Measurements from ENCODE around the gene SLC24A3.

The SLC24A3 gene

GRCh38 chr20:19288061-19288460 lies 75.6 kb downstream of the SLC24A3 start:
- no peak overlapping the region for H3K4me3 ChIP-seq (replicated peaks; ENCODE audit: low read depth, low read length)
- no peak for DNase-seq (ENCODE audit: extremely low read depth, low read depth)
- no peak for TF ChIP-seq CTCF (IDR thresholded peaks at IDR 0.05; ENCODE audit: low read depth, low read length, missing control alignments)

GRCh38 chr20:19288636-19289035 lies 76.2 kb downstream of the SLC24A3 start:
- no peak for TF ChIP-seq CTCF (IDR thresholded peaks at IDR 0.05; ENCODE audit: low read depth, low read length, missing control alignments)
- no peak for DNase-seq (ENCODE audit: extremely low read depth, low read depth)
- H3K4me3 ChIP-seq (replicated peaks; ENCODE audit: low read depth, low read length): no peak overlapping the region

- TF ChIP-seq CTCF (IDR thresholded peaks at IDR 0.05; ENCODE audit: low read depth, low read length, missing control alignments): no peak
- H3K4me3 ChIP-seq (replicated peaks; ENCODE audit: low read depth, low read length): no peak overlapping the region
- no peak for DNase-seq (ENCODE audit: extremely low read depth, low read depth)
These were observed 77.0 kb downstream of the SLC24A3 start for GRCh38 chr20:19289451-19289850.

- H3K4me3 ChIP-seq (replicated peaks; ENCODE audit: low read depth, low read length): no peak overlapping the region
- no peak for DNase-seq (ENCODE audit: extremely low read depth, low read depth)
- TF ChIP-seq CTCF (IDR thresholded peaks at IDR 0.05; ENCODE audit: low read depth, low read length, missing control alignments): no peak
These were observed 78.8 kb downstream of the SLC24A3 start for GRCh38 chr20:19291024-19291817.

GRCh38 chr20:19291818-19292132 lies 79.3 kb downstream of the SLC24A3 start:
- no peak overlapping the region for H3K4me3 ChIP-seq (replicated peaks; ENCODE audit: low read depth, low read length)
- no peak for DNase-seq (ENCODE audit: extremely low read depth, low read depth)
- no peak for TF ChIP-seq CTCF (IDR thresholded peaks at IDR 0.05; ENCODE audit: low read depth, low read length, missing control alignments)

- no peak for DNase-seq (ENCODE audit: extremely low read depth, low read depth)
- H3K4me3 ChIP-seq (replicated peaks; ENCODE audit: low read depth, low read length): no peak overlapping the region
- TF ChIP-seq CTCF (IDR thresholded peaks at IDR 0.05; ENCODE audit: low read depth, low read length, missing control alignments): no peak
These were observed 79.8 kb downstream of the SLC24A3 start for GRCh38 chr20:19292254-19292653.

- no peak for TF ChIP-seq CTCF (IDR thresholded peaks at IDR 0.05; ENCODE audit: low read depth, low read length, missing control alignments)
These were observed 82.6 kb downstream of the SLC24A3 start for GRCh38 chr20:19295076-19295475.

More at GRCh38 chr20:19295076-19295475, 82.6 kb downstream of the SLC24A3 start:
- no peak overlapping the region for H3K4me3 ChIP-seq (replicated peaks; ENCODE audit: low read depth, low read length)
- no peak for DNase-seq (ENCODE audit: extremely low read depth, low read depth)
